Measurements from ENCODE around the gene IL18R1. TPM values are rescaled to one million over a fixed set of nuclear protein-coding genes. Genes with fewer than 3 reads are reported as not detected.

The IL18R1 gene
- total RNA-seq, 1 donor from 2014 or later = not detected

- H3K27ac Mint-ChIP-seq (ENCODE audit: unreplicated experiment) = no peak overlapping the region
- TF ChIP-seq CTCF (IDR thresholded peaks at IDR 0.05; ENCODE audit: partially characterized antibody, unreplicated experiment) = no peak
- DNase-seq = no peak
- no peaks in the 10 kb centered on the region for H3K36me3 Mint-ChIP-seq (ENCODE audit: unreplicated experiment)
- no peak overlapping the region for H3K4me3 Mint-ChIP-seq (ENCODE audit: unreplicated experiment)
- peaks cover 2% of the 10 kb centered on the region for H3K9me3 Mint-ChIP-seq (ENCODE audit: unreplicated experiment)
- H3K4me1 Mint-ChIP-seq (ENCODE audit: low read depth, unreplicated experiment) = no peaks in the 10 kb centered on the region
- no peaks in the 10 kb centered on the region for H3K27me3 Mint-ChIP-seq (ENCODE audit: unreplicated experiment)
These were observed 42.1 kb upstream of the IL18R1 start for GRCh38 chr2:102313471-102313870.

DNA sequence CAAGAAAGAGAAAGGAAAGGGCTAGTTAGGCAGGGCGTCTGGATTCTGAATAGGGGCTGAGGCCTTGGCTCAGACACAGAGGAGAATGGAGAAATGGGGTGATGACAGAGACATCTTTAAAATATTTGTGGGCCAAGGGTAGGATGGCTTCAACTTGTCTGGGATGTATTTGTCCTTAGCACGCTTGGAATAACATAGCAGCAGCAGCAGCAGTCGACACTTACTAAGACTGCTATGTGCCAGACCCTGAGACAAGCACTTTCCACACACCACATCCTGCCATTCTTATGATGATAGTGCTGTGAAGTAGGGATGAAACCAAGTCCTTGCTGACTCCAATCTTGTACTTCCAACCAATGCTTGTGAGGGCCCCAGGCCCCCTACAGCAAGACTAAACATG lies 41.6 kb upstream of the IL18R1 start:
- DNase-seq = no peak
- no peak for TF ChIP-seq CTCF (IDR thresholded peaks at IDR 0.05; ENCODE audit: partially characterized antibody, unreplicated experiment)
- Mint-ChIP-seq H3K27ac (ENCODE audit: unreplicated experiment) (no peak overlapping the region), H3K4me3 (ENCODE audit: unreplicated experiment) (no peak overlapping the region), H3K36me3 (ENCODE audit: unreplicated experiment) (no peaks in the 10 kb centered on the region), H3K27me3 (ENCODE audit: unreplicated experiment) (no peaks in the 10 kb centered on the region), H3K9me3 (ENCODE audit: unreplicated experiment) (peaks cover 2% of the 10 kb centered on the region), H3K4me1 (ENCODE audit: low read depth, unreplicated experiment) (no peaks in the 10 kb centered on the region)

DNA sequence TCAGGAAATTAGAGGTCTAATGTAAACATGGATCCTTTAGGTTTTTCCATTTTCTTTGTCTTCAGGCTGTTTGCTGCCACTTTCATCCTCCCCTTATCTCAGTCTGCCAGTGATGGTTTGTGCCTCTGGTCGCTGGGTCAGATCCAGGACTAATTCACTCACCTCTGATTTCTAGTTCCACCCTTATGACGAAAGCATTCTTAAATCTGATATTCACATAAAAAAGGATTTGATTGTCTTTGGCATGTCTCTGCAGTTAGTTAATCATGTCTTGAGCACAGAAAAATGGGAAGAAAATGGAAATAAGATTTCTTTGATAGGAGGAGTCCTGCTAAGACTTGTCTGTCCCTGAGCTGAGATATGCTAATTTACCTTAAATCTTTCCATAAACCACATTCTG lies 39.7 kb upstream of the IL18R1 start:
- no peak for DNase-seq
- Mint-ChIP-seq H3K36me3 (ENCODE audit: unreplicated experiment) (no peaks in the 10 kb centered on the region), H3K27ac (ENCODE audit: unreplicated experiment) (no peak overlapping the region), H3K4me1 (ENCODE audit: low read depth, unreplicated experiment) (no peaks in the 10 kb centered on the region), H3K27me3 (ENCODE audit: unreplicated experiment) (no peaks in the 10 kb centered on the region), H3K9me3 (ENCODE audit: unreplicated experiment) (peaks cover 2% of the 10 kb centered on the region), H3K4me3 (ENCODE audit: unreplicated experiment) (no peak overlapping the region)
- TF ChIP-seq CTCF (IDR thresholded peaks at IDR 0.05; ENCODE audit: partially characterized antibody, unreplicated experiment) = no peak

- no peaks in the 10 kb centered on the region for H3K36me3 Mint-ChIP-seq (ENCODE audit: unreplicated experiment)
- no peak overlapping the region for H3K4me3 Mint-ChIP-seq (ENCODE audit: unreplicated experiment)
- TF ChIP-seq CTCF (IDR thresholded peaks at IDR 0.05; ENCODE audit: partially characterized antibody, unreplicated experiment) = no peak
- H3K27ac Mint-ChIP-seq (ENCODE audit: unreplicated experiment) = no peak overlapping the region
- H3K9me3 Mint-ChIP-seq (ENCODE audit: unreplicated experiment) = peaks cover 2% of the 10 kb centered on the region
- no peak for DNase-seq
- H3K27me3 Mint-ChIP-seq (ENCODE audit: unreplicated experiment) = no peaks in the 10 kb centered on the region
- H3K4me1 Mint-ChIP-seq (ENCODE audit: low read depth, unreplicated experiment) = no peaks in the 10 kb centered on the region
These were observed 37.9 kb upstream of the IL18R1 start for GRCh38 chr2:102317715-102318114.

- no peak for TF ChIP-seq CTCF (IDR thresholded peaks at IDR 0.05; ENCODE audit: partially characterized antibody, unreplicated experiment)
- H3K4me1 Mint-ChIP-seq (ENCODE audit: low read depth, unreplicated experiment) = no peaks in the 10 kb centered on the region
- no peak overlapping the region for H3K4me3 Mint-ChIP-seq (ENCODE audit: unreplicated experiment)
- H3K27me3 Mint-ChIP-seq (ENCODE audit: unreplicated experiment) = no peaks in the 10 kb centered on the region
- no peak overlapping the region for H3K27ac Mint-ChIP-seq (ENCODE audit: unreplicated experiment)
- H3K9me3 Mint-ChIP-seq (ENCODE audit: unreplicated experiment) = peaks cover 2% of the 10 kb centered on the region
- no peaks in the 10 kb centered on the region for H3K36me3 Mint-ChIP-seq (ENCODE audit: unreplicated experiment)
- no peak for DNase-seq
These were observed 37.2 kb upstream of the IL18R1 start for GRCh38 chr2:102318437-102318836.
